GM23248 (cell line): ENCODE measurements around the gene NFATC3. TPM values are rescaled to one million over a fixed set of nuclear protein-coding genes. Genes with fewer than 3 reads are reported as not detected.

Source experiments
- DNase-seq: peaks from one replicate; pipeline ENCODE4 v3.0.0-alpha.2; 2015
- H2AFZ ChIP-seq: fragments of 200-600 bp; sonication (generic); 2 replicates; pipeline ENCODE4 v1.6.1; 2016; ENCODE audit warnings: antibody characterized with exemption
- H3F3A ChIP-seq: fragments of 200-600 bp; sonication (generic); 2 replicates; pipeline ENCODE4 v1.6.1; 2016; ENCODE audit warnings: mild to moderate bottlenecking, antibody characterized with exemption, mixed run types; ENCODE audit not compliant: insufficient read depth
- H3K27ac ChIP-seq: fragments of 200-600 bp; sonication (generic); 2 replicates; pipeline ENCODE4 v1.5.1; 2016; ENCODE audit warnings: mild to moderate bottlenecking
- H3K27me3 ChIP-seq: fragments of 200-600 bp; sonication (generic); replicated peaks from 2 replicates; pipeline ENCODE4 v1.6.1; 2016; ENCODE audit warnings: mild to moderate bottlenecking; ENCODE audit not compliant: insufficient read depth
- H3K36me3 ChIP-seq: fragments of 200-600 bp; sonication (generic); 2 replicates; pipeline ENCODE4 v1.6.1; 2016; ENCODE audit warnings: low read depth, mild to moderate bottlenecking
- H3K4me1 ChIP-seq: fragments of 200-600 bp; sonication (generic); 2 replicates; pipeline ENCODE4 v1.6.1; 2016; ENCODE audit warnings: mild to moderate bottlenecking; ENCODE audit not compliant: insufficient read depth
- H3K4me2 ChIP-seq: fragments of 200-600 bp; sonication (generic); one replicate; pipeline ENCODE4 v1.6.1; 2016; ENCODE audit warnings: mild to moderate bottlenecking; ENCODE audit not compliant: unreplicated experiment
- H3K4me3 ChIP-seq: fragments of 200-600 bp; sonication (generic); 2 replicates; pipeline ENCODE4 v1.5.1; 2016; ENCODE audit warnings: mild to moderate bottlenecking
- H3K79me2 ChIP-seq: fragments of 200-600 bp; sonication (generic); 2 replicates; pipeline ENCODE4 v1.6.1; 2016; ENCODE audit warnings: mild to moderate bottlenecking; ENCODE audit not compliant: insufficient read depth
- H3K9ac ChIP-seq: fragments of 200-600 bp; sonication (generic); 2 replicates; pipeline ENCODE4 v1.6.1; 2016; ENCODE audit warnings: mild to moderate bottlenecking
- H3K9me2 ChIP-seq: fragments of 200-600 bp; sonication (generic); 2 replicates; pipeline ENCODE4 v1.6.1; 2016; ENCODE audit warnings: mixed run types, mild to moderate bottlenecking, moderate library complexity; ENCODE audit not compliant: insufficient read depth
- H3K9me3 ChIP-seq: fragments of 200-600 bp; sonication (generic); one replicate; pipeline ENCODE4 v1.6.1; 2017; ENCODE audit warnings: low read depth
- H4K20me1 ChIP-seq: fragments of 200-600 bp; sonication (generic); 2 replicates; pipeline ENCODE4 v1.6.0; 2016; ENCODE audit not compliant: insufficient read depth
- EZH2 ChIP-seq: fragments of 200-600 bp; sonication (generic); IDR thresholded peaks from 2 replicates; pipeline ENCODE4 v1.6.1; 2018; ENCODE audit warnings: antibody characterized with exemption, mild to moderate bottlenecking; ENCODE audit not compliant: insufficient read depth, poor library complexity, severe bottlenecking
- EZH2phosphoT487 ChIP-seq: fragments of 200-600 bp; sonication (generic); IDR thresholded peaks from 2 replicates; pipeline ENCODE4 v1.6.1; 2018; ENCODE audit warnings: antibody characterized with exemption, moderate library complexity, mild to moderate bottlenecking, low read depth; ENCODE audit not compliant: insufficient read depth
- WGBS, 2 experiments: methylation state at CpG; one replicate each; pipeline ENCODE4 v1.1.6; 2015 to 2017; ENCODE audit warnings: low lambda C conversion rate in 2 of 2, low coverage in 1 of 2; ENCODE audit errors: missing lambda C conversion rate in 2 of 2; 5-methylcytosine and 5-hydroxymethylcytosine counted together
- in situ Hi-C: fragments of 300-500 bp; cut with MboI; formaldehyde crosslinking; loops from 2 replicates; pipeline ENCODE4 v1.15.0; 2020
- polyA plus RNA-seq: library from polyadenylated mRNA; unstranded; fragments of >200 nt; fragmentation: Nextera tagmentation; extraction: Ambion mirVana; gene quantifications from 2 replicates; pipeline ENCODE4 v1.2.1, GENCODE V29; 2016
- total RNA-seq: library from RNA; depleted of rRNA; stranded (reverse); fragments of >200 nt; shearing (Covaris generic); gene quantifications from 2 replicates; pipeline ENCODE4 v1.2.3, GENCODE V29; 2014

NFATC3 gene
- total and polyA plus RNA-seq, 2 experiments from 2014 or later = 10.2 to 14.2 TPM

DNA sequence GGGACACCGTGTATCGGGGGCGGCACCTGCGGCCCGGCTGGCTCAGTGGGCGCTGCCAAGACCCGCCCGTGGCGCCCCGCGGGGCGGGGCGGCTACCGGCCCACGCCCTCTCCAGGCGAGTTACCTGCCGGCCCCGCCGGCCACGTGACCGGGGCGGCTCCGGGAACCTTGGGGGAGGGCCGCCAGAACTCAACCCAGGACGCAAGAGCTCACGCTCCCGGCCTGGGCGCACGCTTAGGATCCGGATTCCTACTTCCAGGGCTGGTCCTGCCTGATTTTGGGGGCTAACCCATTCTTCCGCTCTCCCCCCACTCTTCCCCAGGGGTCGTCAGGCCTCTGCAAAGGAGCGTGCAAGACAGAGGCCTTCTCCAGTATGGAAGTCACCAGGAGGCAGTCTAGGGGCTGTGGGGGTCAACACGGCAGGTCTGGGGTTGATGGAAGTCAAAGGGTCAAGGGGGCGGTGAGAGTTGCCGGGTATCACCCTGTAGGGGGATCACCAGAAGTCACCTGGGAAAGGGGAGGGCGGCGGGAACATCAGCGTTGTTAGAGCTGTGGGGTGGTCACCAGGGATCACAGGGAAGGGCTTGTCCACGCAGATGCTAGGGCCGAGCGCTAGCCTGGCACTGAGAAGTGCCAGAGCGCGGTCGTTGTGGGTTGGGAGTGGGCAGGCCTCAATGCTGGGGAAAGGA, 151.1 kb downstream of the NFATC3 start:
- peak overlapping the region; percentile 6 for H3K4me2 ChIP-seq

DNA sequence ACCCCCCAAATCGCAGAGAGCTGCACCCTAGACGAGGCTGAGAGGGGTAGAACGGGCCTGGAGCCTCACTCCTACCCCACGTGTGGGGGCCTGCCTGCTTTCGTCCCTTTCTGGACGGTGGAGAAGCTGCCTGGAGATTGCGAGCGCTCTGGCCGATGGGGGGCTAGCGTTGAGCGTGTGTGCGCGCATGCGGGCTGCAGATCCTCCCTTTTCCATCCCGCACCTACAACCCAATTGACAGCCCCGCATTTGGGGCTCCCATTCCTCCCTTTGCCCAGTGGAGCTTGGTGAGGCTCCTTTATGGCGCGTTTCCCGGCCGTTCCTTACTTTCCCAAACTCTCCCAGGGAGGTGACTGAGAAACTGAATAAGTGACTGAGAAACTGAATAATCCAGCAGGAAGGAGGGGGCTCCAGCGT, 151.7 kb downstream of the NFATC3 start:
- Histone ChIP-seq H3K9me2 (no peaks in the 10 kb centered on the region), H2AFZ (peak overlapping the region; percentile 74), H3K4me1 (0 out of 2 replicates have a peak, but pooled peaks cover 5% of the 10 kb centered on the region), H3K36me3 (no peaks in the 10 kb centered on the region), H3F3A (no peaks in the 10 kb centered on the region), H4K20me1 (no peaks in the 10 kb centered on the region), H3K79me2 (no peaks in the 10 kb centered on the region), H3K9ac (peak overlapping the region; percentile 78), H3K4me2 (peak overlapping the region; percentile 62), H3K27me3 (no peaks in the 10 kb centered on the region), H3K4me3 (peak overlapping the region; percentile 72), H3K27ac (peak overlapping the region; percentile 87), H3K9me3 (no peaks in the 10 kb centered on the region)
- 38 to 46% methylated on average over 20 to 21 of the region's 21 CpGs for WGBS, 2 experiments
- in situ Hi-C loops = no loop called here
- TF ChIP-seq EZH2phosphoT487 = no peak
- TF ChIP-seq EZH2 = no peak
- DNase-seq = no peak

More for the DNA sequence above, 151.1 kb downstream of the NFATC3 start:
- H4K20me1 ChIP-seq = no peaks in the 10 kb centered on the region
- peak overlapping the region; percentile 74; the same call in 1 of the 2 replicates for H2AFZ ChIP-seq
- in situ Hi-C loops = no loop called here
- H3K9ac ChIP-seq = no peak overlapping the region
- H3K4me1 ChIP-seq = 0 out of 2 replicates have a peak, but pooled peaks cover 5% of the 10 kb centered on the region
- no peaks in the 10 kb centered on the region for H3K27me3 ChIP-seq
- no peak overlapping the region; the same call in 1 of the 2 replicates for H3K4me3 ChIP-seq
- DNase-seq = peak; percentile 24
- H3K27ac ChIP-seq = no peak overlapping the region
- no peaks in the 10 kb centered on the region for H3K9me2 ChIP-seq
- TF ChIP-seq EZH2phosphoT487 (no peak), EZH2 (no peak)
- H3K9me3 ChIP-seq = no peaks in the 10 kb centered on the region
- WGBS, 2 experiments = 29 to 65% methylated on average over 17 to 45 of the region's 45 CpGs
- H3K79me2 ChIP-seq = no peaks in the 10 kb centered on the region
- H3F3A ChIP-seq = no peaks in the 10 kb centered on the region
- no peaks in the 10 kb centered on the region for H3K36me3 ChIP-seq

DNA sequence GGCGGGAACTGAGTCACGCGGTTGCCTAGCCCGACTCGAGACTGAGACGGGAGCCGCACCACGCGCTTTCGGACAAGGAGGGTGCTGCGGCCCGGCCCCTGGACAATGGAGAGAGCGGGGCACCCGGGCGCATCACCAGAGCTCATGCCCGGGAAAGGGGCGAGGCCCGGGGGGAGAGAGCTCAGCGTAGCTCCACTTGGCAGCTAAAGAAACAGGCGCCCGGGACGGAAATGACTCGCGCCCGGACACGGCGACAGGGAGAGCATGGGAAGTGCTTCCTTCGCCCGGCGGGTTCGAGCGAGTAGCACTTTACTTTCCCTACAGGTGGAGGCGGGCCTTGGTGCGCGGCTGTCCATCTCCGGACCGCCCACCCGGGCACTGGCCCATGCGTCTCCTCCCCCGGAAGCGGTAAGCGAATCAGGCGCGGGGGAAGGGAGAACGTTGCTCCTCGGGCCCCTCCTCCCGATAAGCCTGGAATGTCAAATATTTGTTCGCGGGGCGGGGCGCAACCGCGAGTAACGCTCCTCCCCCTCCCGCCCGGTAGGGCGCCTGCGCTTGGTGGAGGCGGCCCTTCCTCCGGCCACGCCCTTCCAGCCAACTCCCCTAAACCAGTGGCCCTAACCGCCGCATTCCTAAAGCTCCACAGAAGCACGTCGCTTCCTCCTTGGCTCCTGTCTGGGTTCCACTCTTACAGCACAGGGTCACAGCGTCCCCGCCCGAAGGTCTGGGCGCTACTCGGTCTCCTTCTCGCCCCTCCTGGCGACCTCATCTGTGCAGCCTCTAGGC, 152.3 kb downstream of the NFATC3 start:
- TF ChIP-seq EZH2 = no peak
- TF ChIP-seq EZH2phosphoT487 = no peak
- H3K27me3 ChIP-seq = no peaks in the 10 kb centered on the region
- 0 out of 2 replicates have a peak, but pooled peaks cover 5% of the 10 kb centered on the region for H3K4me1 ChIP-seq
- peak overlapping the region; percentile 72 for H3K4me3 ChIP-seq
- DNase-seq = peak; percentile 99
- H3K9ac ChIP-seq = peak overlapping the region; percentile 82
- peak overlapping the region; percentile 87 for H3K27ac ChIP-seq
- no peaks in the 10 kb centered on the region for H3K9me3 ChIP-seq
- H4K20me1 ChIP-seq = no peaks in the 10 kb centered on the region
- no peaks in the 10 kb centered on the region for H3K79me2 ChIP-seq
- WGBS, 2 experiments = 1 to 2% methylated on average over 58 to 63 of the region's 72 CpGs
- H3K36me3 ChIP-seq = no peaks in the 10 kb centered on the region
- H2AFZ ChIP-seq = peak overlapping the region; percentile 86
- in situ Hi-C loops = no loop called here
- no peaks in the 10 kb centered on the region for H3F3A ChIP-seq
- no peaks in the 10 kb centered on the region for H3K9me2 ChIP-seq
- H3K4me2 ChIP-seq = peak overlapping the region; percentile 84

DNA sequence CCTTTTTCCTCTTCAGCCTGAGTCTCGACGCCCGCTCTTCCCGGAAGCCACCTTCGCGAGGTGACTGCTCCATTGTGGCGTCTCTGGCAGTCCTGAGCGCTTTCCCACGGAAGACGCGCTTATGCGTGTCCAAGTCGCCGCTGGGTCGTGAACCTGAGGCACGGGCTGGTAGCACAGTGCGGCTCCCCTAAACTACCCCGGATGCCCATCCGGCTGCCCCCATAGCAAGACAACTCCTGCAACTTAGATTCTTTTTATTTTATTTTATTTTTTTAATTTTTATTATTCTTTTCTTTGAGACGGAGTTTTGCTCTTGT, 152.8 kb downstream of the NFATC3 start:
- Histone ChIP-seq H3K9ac (peak overlapping the region; percentile 82), H3K27me3 (no peaks in the 10 kb centered on the region), H3F3A (no peaks in the 10 kb centered on the region), H3K79me2 (no peaks in the 10 kb centered on the region), H3K9me3 (no peaks in the 10 kb centered on the region), H3K27ac (peak overlapping the region; percentile 87), H4K20me1 (no peaks in the 10 kb centered on the region), H3K4me3 (peak overlapping the region; percentile 72), H2AFZ (peak overlapping the region; percentile 86), H3K4me2 (peak overlapping the region; percentile 84), H3K4me1 (0 out of 2 replicates have a peak, but pooled peaks cover 5% of the 10 kb centered on the region), H3K36me3 (no peaks in the 10 kb centered on the region), H3K9me2 (no peaks in the 10 kb centered on the region)
- TF ChIP-seq EZH2 (no peak), EZH2phosphoT487 (no peak)
- in situ Hi-C loops = no loop called here
- DNase-seq = no peak
- 23 to 25% methylated on average over 20 of the region's 20 CpGs for WGBS, 2 experiments
